Erythroblast (primary cell): Measurements from ENCODE around the gene AMELX.

ENCODE experiments used
- GATA1 ChIP-seq: IDR thresholded peaks from 2 replicates; pipeline ENCODE4 v1.6.1; 2011; ENCODE audit warnings: low read depth, mild to moderate bottlenecking, control low read depth, low read length, moderate library complexity
- POLR2A ChIP-seq: IDR thresholded peaks from 2 replicates; pipeline ENCODE4 v1.6.1; 2011; ENCODE audit warnings: mild to moderate bottlenecking, low read length

- TF ChIP-seq POLR2A (no peak), GATA1 (no peak)
These were observed 7.6 kb upstream of the AMELX start for GRCh38 chrX:11285651-11286050.
